Measurements from ENCODE around the gene MEF2C.

MEF2C gene

DNA sequence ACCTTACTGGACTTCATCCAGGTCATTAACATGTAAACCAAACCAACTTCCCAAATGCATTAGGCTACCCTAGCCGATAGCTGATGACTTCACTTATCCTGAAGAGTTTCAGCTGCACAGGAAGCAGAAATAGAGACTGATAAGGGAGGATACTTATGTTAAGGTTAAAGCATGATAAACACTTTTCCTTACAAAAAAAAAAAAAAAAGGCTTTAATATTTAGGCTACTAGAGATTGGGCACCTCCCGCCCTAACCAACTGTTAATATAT, 1.6 kb upstream of the MEF2C start:
- Histone ChIP-seq H3K27me3 (ENCODE audit: control insufficient read depth, low read length) (no peaks in the 10 kb centered on the region), H4K20me1 (ENCODE audit: control insufficient read depth, insufficient read depth, low read depth, low read length) (peaks cover 1% of the 10 kb centered on the region; the same call in 1 of the 2 replicates), H3K9me3 (ENCODE audit: control insufficient read depth, insufficient read depth, low read length) (no peaks in the 10 kb centered on the region), H3K27ac (ENCODE audit: low read depth, low read length) (peak overlapping the region; percentile 84), H3K36me3 (ENCODE audit: control insufficient read depth, low read length) (peaks cover 30% of the 10 kb centered on the region), H3K4me3 (ENCODE audit: low read length) (peak overlapping the region; percentile 96), H3F3A (ENCODE audit: control insufficient read depth, insufficient read depth) (peaks cover 42% of the 10 kb centered on the region), H3K79me2 (ENCODE audit: control insufficient read depth, low read length) (peaks cover 72% of the 10 kb centered on the region), H3K4me1 (ENCODE audit: control insufficient read depth, low read length) (peaks cover 52% of the 10 kb centered on the region), H3K4me2 (ENCODE audit: low read length) (peak overlapping the region; percentile 75), H3K9me2 (replicated peaks; ENCODE audit: control insufficient read depth, low read length) (no peaks in the 10 kb centered on the region)
- no peak for TF ChIP-seq EZH2phosphoT487 (IDR thresholded peaks at IDR 0.05; ENCODE audit: borderline replicate concordance, low read length)
- TF ChIP-seq, protein P1, sequence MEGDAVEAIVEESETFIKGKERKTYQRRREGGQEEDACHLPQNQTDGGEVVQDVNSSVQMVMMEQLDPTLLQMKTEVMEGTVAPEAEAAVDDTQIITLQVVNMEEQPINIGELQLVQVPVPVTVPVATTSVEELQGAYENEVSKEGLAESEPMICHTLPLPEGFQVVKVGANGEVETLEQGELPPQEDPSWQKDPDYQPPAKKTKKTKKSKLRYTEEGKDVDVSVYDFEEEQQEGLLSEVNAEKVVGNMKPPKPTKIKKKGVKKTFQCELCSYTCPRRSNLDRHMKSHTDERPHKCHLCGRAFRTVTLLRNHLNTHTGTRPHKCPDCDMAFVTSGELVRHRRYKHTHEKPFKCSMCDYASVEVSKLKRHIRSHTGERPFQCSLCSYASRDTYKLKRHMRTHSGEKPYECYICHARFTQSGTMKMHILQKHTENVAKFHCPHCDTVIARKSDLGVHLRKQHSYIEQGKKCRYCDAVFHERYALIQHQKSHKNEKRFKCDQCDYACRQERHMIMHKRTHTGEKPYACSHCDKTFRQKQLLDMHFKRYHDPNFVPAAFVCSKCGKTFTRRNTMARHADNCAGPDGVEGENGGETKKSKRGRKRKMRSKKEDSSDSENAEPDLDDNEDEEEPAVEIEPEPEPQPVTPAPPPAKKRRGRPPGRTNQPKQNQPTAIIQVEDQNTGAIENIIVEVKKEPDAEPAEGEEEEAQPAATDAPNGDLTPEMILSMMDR (IDR thresholded peaks at IDR 0.05; ENCODE audit: low read depth, low read length, poor library complexity, severe bottlenecking): no peak

DNA sequence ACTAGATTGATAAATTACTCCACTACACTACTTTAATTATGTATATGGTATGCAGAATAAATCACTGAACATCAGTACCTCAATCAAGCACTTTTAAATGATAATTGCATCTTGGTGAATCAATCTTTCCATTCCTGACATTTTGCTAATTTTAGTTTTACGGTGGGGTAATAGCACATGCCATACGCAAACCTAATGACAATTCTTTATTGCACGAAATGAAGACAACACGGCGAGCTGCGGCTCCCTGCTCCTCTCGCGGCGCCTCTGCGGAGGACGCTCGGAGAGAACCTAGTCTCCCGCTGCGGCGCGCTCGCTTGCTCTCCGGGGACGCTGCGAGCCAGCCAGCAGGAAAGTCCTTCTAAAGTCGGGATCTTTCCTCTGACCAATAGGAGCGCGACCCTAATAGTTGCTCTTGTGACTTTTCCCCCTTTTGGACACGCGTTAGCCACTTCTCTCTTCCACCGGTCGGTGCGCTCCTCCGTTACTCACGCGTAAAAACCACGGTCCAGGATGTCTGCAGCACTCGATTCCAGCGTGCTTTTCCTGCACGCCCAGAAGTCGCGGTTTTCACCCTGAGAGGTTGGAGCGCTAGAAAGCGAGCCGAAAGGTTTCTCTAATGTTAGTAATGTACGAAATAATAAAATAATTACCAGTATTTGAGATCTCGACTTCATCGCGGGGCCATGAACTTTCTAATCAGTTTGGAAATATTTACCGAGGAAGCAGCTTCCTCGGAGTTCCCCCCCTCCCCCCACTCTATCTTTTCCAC, 1.0 kb upstream of the MEF2C start:
- Histone ChIP-seq H3K4me3 (ENCODE audit: low read length) (peak overlapping the region; percentile 96), H4K20me1 (ENCODE audit: control insufficient read depth, insufficient read depth, low read depth, low read length) (peaks cover 4% of the 10 kb centered on the region; the same call in 1 of the 2 replicates), H3K79me2 (ENCODE audit: control insufficient read depth, low read length) (peaks cover 74% of the 10 kb centered on the region), H3F3A (ENCODE audit: control insufficient read depth, insufficient read depth) (peaks cover 42% of the 10 kb centered on the region), H3K27me3 (ENCODE audit: control insufficient read depth, low read length) (no peaks in the 10 kb centered on the region), H3K4me1 (ENCODE audit: control insufficient read depth, low read length) (peaks cover 56% of the 10 kb centered on the region), H3K9me3 (ENCODE audit: control insufficient read depth, insufficient read depth, low read length) (no peaks in the 10 kb centered on the region), H3K9me2 (replicated peaks; ENCODE audit: control insufficient read depth, low read length) (no peaks in the 10 kb centered on the region), H3K27ac (ENCODE audit: low read depth, low read length) (peak overlapping the region; percentile 84), H3K36me3 (ENCODE audit: control insufficient read depth, low read length) (peaks cover 33% of the 10 kb centered on the region), H3K4me2 (ENCODE audit: low read length) (peak overlapping the region; percentile 75)
- no peak for TF ChIP-seq EZH2phosphoT487 (IDR thresholded peaks at IDR 0.05; ENCODE audit: borderline replicate concordance, low read length)

DNA sequence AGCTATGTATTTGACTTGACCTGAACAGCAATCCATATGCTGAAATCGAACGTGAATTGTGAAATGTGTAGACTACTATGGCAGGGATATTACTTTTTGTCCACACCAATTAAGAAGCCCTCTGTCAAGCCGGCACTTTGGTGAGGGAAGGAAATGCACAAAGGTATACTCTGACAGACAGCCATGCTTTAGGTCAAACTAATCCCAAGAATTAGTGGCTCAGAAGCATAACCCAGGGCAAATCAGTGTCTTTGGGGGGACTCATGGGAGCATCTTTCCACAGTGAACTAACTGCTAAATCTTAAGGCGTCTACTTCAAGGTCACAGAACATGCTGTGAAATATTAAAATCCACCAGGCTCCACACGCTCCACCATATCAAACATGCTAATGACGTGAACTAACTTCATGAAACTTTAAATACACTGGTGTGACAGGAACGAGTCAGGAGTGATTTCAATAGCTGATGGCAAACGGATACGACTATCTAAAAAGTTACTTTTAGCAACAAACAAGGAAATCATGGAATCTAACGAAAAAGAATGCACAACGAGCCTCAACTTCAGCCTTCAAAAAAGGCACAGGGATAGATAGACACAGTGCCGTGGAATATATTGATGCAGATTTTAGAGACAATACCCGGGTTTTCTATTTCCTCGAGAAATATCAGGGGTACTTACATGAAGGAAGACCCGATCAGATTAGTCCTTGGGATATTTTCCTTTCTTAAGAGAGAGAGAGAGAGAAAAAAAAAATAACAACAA, 527 bp downstream of the MEF2C start:
- Histone ChIP-seq H3K36me3 (ENCODE audit: control insufficient read depth, low read length) (peaks cover 46% of the 10 kb centered on the region), H3K9me2 (replicated peaks; ENCODE audit: control insufficient read depth, low read length) (no peaks in the 10 kb centered on the region), H3K4me3 (ENCODE audit: low read length) (peak overlapping the region; percentile 96), H3K4me2 (ENCODE audit: low read length) (peak overlapping the region; percentile 75), H3F3A (ENCODE audit: control insufficient read depth, insufficient read depth) (peaks cover 30% of the 10 kb centered on the region), H3K4me1 (ENCODE audit: control insufficient read depth, low read length) (peaks cover 56% of the 10 kb centered on the region), H3K27ac (ENCODE audit: low read depth, low read length) (peak overlapping the region; percentile 84), H3K9me3 (ENCODE audit: control insufficient read depth, insufficient read depth, low read length) (no peaks in the 10 kb centered on the region), H4K20me1 (ENCODE audit: control insufficient read depth, insufficient read depth, low read depth, low read length) (peaks cover 6% of the 10 kb centered on the region; the same call in 1 of the 2 replicates), H3K79me2 (ENCODE audit: control insufficient read depth, low read length) (peaks cover 82% of the 10 kb centered on the region), H3K27me3 (ENCODE audit: control insufficient read depth, low read length) (no peaks in the 10 kb centered on the region)
- no peak for TF ChIP-seq EZH2phosphoT487 (IDR thresholded peaks at IDR 0.05; ENCODE audit: borderline replicate concordance, low read length)
- TF ChIP-seq, protein P1 (IDR thresholded peaks at IDR 0.05; ENCODE audit: low read depth, low read length, poor library complexity, severe bottlenecking): no peak

DNA sequence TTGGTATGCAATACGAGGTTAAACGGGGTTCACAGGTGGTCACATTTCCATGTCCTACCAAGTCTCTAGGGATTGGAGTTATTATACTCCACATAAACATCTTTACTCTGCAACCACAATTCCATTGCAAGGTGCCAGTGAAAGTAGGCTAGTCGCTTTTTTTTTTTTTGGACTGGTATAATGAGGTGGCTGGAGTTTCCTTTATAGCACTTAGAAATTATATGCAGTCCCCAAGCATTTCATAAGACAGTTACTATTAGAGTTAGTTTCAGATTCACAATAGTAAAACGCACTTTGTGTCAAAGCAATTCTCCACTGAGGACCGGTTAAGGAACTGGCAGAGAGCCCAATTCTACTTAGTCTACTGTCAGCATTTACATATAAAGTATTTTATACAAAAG, 1.4 kb downstream of the MEF2C start:
- Histone ChIP-seq H3K36me3 (ENCODE audit: control insufficient read depth, low read length) (peaks cover 49% of the 10 kb centered on the region), H3K9me3 (ENCODE audit: control insufficient read depth, insufficient read depth, low read length) (no peaks in the 10 kb centered on the region), H3K4me3 (ENCODE audit: low read length) (peak overlapping the region; percentile 96), H3K79me2 (ENCODE audit: control insufficient read depth, low read length) (peaks cover 90% of the 10 kb centered on the region), H3K4me2 (ENCODE audit: low read length) (peak overlapping the region; percentile 75), H3F3A (ENCODE audit: control insufficient read depth, insufficient read depth) (peaks cover 21% of the 10 kb centered on the region), H3K27ac (ENCODE audit: low read depth, low read length) (peak overlapping the region; percentile 84), H3K4me1 (ENCODE audit: control insufficient read depth, low read length) (peaks cover 56% of the 10 kb centered on the region), H3K27me3 (ENCODE audit: control insufficient read depth, low read length) (no peaks in the 10 kb centered on the region), H3K9me2 (replicated peaks; ENCODE audit: control insufficient read depth, low read length) (no peaks in the 10 kb centered on the region), H4K20me1 (ENCODE audit: control insufficient read depth, insufficient read depth, low read depth, low read length) (peaks cover 6% of the 10 kb centered on the region; the same call in 1 of the 2 replicates)
- TF ChIP-seq, protein P1 (IDR thresholded peaks at IDR 0.05; ENCODE audit: low read depth, low read length, poor library complexity, severe bottlenecking): no peak
- no peak for TF ChIP-seq EZH2phosphoT487 (IDR thresholded peaks at IDR 0.05; ENCODE audit: borderline replicate concordance, low read length)

All from DOHH2 (cell line).